NCI-H748 treated with DMSO at 0.1 percent for 48 hours (cell line): ENCODE data around the gene CHCHD6.

Experiments used
- DNase-seq: peaks from one replicate; lab custom pipeline; 2025; lab: John Stamatoyannopoulos, UW

The CHCHD6 gene

DNA sequence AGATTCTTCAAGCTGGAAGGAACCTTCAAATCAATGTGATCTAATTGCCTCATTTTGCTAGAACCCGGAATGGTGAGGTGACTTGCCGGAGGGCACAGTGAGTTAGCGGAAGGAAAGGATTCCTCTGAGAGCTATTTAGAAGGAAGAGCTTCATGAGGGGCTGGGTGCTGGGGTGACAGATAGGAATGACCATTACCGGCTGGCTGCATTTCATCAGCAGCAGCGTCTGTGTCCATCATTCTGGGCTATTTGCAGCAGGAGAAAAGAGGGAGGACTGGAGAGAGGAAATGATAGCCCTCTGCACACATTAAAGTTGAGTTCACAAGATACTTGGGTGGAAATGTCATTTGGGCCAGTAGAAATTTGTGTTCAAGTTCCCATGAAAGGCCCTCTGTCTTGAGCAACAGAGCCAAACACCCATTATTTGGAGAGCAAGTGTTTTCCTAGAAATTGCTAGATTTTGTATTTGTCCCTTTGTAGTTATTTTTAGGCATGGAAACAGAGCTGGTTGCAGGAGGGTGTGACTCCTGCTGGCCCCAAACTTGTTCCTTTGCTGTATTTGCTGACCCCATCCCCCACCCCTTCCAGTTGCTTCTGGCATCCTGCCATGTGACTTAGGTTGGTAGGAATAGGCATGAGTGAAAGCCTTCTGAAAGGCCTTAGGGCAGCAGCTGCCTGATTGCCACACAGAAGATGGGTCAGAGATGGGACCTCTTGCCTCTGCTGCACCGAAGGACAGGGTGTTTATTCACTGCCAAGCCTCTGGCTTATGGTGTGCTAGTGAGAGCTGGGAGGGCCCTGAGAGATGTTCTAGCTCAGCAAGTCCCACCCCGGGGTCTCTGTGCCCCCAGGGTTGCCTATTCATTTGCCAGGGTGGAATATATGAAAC, 191.4 kb downstream of the CHCHD6 start:
- DNase-seq = no peak

DNA sequence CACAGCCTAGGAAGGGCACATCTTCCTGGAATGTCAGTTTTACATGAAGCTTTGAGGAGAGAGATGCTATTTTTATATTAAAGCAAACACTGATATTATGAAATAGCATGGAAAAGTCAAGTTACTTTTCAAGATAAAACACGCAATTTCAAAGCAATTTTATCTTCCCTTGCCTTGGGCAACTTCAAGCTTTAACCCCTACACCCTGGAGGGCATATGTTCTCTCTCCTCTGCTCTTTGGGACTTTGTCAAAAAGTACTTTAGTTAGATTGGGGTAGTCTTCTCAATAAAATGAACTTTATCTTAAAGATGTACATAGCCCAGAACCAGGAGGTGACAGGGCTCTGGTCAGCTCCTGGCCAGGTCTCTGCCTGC, 192.0 kb downstream of the CHCHD6 start:
- no peak for DNase-seq

DNA sequence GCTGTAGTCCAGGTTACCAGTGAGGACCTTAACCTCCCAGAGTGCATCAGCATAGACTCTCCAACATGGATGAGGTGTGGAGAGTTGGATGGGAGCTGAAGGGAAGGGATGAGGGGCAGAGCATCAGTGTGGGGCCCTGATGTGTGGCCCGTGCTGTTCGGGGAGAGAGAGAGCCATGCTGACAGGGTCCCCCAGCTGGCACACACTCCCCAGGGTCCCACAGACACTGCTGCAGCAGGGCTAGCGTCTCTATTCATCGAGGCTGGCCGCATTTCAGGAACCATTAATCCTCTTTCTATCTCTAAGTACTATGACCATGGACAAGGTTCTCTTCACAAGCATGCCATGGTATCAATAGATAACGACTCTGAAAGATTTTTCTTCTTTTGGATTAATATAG, 192.9 kb downstream of the CHCHD6 start:
- no peak for DNase-seq

DNA sequence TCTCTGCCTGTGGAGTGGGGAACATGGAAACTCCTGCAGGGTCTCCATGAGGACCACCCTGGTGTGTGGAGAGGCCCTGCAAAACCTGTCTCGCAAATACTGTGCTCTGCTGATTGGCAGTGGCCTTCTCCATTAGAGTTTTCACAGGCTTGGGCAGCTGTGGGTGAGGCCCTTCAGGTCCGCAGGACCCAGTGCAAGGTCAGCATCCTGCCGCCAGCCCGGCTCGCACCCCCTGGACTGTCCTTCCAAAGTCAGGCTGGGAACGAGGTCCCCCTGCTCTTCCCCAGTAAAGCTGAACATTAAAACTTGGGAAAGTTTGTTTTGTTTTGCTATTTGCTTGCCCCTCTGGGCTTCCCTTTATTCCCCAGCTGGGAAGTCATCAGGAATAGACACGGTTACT, 193.9 kb downstream of the CHCHD6 start:
- DNase-seq = no peak

DNA sequence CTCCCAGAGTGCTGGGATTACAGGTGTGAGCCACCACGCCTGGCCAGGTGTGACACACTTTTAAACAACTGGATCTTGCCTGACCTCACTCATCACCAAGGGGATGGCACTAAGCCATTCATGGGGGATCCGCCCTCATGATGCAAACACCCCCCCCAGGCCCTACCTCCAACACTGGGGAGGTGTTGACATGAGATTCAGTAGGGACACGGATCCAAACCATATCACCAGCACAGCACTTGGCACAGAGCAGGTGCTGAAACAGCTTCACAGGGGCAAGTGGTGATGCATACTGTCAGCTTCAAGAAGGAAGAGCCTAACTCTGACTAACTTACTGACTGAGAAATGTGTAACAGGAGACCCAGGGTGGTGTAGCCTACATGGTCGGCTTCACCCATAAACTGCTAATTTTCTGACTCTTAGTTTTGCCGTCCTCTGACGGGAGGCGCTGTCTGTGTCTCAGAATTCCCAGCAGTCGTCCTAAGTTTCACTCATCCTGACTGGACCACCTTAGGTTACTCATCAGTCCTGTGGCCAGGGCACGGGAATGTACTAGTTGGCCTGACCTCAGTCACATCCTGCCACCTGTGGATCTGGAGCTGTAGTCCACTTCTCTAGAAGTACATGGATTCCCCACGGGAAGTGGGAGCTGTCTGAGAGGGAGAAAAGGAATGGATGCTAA, 197.0 kb downstream of the CHCHD6 start:
- DNase-seq = no peak

DNA sequence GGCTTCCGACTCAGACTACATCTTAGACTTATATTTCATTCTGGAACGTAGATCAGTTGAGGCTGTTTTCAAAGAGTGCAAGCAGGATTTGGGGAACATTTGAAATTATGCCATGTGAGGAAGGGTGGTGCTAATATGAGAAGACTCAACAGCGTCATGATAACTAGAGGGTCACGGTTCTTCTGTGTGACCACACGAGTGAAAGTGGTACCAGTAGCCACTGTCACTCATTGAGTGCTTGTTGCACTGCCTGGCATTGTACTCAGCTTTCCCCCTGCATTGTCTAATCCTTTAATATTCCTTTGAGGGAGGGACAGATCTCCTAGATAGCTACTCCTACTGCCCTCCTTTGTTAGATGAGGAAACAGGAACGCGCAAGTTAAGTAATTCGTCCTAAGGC, 197.6 kb downstream of the CHCHD6 start:
- DNase-seq = no peak

DNA sequence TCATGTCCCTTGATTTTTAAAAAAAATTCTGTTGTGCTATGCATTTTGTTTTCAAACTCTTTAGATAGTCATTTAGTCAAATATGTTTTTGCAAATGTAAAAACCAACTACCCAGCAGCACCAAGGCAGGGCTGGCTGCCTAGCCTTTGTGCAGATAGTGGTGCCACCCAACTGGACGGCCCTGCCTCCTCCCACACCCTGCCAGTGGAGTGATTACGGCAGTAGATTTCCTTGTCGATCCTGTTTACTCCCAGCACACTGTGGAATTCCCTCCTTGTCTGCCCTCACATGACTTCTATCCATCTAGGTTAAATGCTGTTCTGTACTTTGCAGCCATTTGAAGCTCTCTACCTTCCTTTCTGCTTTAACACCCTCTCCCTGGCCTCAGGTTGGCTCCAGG, 199.5 kb downstream of the CHCHD6 start:
- no peak for DNase-seq

DNA sequence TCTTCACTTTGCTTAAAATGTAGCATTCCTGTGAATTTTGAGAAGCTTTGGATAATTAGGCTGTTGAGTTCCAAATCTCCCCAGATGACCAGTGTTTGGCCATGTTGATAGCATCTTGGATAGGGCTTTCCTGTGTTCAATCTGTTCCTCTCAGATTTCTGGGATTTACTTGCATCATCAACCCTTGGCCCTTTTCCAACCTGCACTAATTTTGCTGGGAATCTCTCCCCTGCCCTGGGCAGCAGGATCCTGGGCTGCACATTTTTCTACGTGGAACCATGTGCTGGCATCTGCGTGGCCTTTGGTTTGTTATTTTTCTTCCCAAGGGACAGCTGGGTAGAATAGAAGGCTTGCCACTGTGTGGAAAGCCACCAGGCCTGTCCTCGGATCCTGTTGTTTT, 203.5 kb downstream of the CHCHD6 start:
- no peak for DNase-seq

DNA sequence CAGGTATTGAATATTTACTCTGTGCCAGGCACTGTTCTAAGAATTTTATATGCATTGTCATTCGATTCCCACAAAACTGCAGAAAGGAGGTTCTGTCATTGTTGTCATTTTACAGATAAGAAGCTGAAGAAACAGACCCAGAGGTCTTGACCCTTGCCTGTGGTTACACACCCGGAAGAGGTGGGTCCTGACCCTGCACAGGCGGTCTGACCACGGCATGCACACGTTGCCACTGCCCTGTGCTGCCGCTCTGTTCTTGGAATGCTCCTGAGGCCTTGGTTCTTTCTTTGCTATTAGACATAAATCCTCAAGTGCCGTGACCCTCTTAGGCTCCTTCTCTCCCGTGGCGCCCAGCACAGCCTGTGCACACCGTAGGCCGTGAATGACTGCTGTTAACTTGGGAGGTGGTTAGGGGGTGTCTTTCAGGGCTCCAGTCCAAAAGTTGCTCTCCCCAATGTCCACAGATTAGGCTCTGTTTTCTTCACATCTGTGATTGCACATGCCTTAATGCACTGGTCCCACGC, 204.8 kb downstream of the CHCHD6 start:
- DNase-seq = no peak

DNA sequence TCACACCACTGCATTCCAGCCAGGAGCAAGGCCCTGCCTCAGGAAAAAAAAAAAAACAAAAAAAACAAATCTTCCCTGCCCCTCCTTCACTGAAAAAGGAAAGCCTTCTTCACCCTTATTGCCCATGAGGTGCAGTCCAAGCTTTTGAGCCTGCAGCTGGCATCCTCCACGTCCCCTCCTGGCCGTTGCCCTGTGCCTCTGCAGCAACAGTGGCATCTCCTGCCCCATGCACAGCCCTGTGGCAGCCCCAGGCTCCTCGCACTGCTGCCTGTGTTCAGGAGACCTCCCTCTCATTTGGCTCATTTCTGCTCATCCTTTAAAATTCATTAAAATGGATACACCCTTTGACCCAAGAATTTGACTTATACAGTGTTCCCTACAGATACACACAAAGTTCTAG, 206.2 kb downstream of the CHCHD6 start:
- DNase-seq = no peak

DNA sequence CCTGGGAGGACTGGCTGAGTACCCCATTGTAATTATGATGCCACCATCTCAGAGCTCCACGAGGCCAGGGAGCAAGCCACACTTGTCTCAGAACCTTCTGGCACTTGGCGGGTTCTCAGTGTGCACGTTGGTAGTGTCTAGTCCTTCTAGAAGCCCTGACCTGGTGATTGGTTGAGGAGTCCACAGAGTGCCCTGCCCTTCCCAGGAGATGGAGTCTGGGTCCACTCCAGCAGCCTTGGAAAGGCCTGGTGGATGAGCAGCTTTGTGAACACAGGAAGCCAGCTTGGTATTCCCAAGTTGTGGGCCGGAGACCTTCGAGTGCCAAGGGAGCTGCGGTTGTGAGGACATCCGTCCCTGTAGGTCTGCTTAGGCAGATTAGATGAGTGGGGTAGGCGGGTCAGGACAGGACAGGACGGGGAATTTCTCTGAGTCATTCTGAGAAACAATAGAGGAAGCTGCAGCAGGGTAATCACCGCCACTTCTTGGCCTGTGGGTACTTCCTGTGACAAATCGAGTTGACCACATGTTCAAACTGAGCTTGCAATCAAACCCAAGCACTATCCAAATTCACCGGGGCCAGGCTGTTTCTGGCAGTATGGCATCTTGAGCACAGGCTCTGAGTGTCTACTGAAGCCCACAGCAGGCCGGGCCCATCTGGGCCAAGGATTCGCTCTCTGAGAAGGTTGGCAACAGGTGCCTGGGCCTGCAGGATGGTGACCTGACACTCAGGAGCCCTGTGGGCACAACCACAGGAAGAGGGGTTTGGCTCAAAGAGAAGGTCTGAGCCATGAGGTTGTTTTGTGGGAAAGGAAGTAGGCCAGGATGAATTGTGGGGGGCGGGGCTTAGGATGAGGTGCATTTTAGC, 207.4 kb downstream of the CHCHD6 start:
- DNase-seq = no peak

DNA sequence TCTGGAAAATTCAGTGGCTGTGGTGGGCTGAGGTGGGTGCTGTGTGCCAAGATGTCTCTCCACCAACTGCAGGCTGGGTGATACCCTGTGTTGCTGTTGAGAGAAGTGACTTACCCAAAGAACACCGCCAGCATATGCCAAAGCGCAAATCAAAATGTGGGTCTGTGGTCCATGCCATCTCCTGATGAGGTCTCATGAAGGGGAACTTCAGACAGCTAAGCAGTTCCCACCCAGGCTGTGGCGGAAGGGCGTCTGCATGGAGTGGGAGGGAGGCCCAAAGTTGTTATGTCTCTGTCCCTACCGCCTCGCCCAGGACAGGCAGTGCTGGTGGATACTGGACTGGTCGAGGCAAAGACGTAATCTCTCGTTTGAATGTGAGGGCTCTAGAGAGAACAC, 208.0 kb downstream of the CHCHD6 start:
- no peak for DNase-seq

DNA sequence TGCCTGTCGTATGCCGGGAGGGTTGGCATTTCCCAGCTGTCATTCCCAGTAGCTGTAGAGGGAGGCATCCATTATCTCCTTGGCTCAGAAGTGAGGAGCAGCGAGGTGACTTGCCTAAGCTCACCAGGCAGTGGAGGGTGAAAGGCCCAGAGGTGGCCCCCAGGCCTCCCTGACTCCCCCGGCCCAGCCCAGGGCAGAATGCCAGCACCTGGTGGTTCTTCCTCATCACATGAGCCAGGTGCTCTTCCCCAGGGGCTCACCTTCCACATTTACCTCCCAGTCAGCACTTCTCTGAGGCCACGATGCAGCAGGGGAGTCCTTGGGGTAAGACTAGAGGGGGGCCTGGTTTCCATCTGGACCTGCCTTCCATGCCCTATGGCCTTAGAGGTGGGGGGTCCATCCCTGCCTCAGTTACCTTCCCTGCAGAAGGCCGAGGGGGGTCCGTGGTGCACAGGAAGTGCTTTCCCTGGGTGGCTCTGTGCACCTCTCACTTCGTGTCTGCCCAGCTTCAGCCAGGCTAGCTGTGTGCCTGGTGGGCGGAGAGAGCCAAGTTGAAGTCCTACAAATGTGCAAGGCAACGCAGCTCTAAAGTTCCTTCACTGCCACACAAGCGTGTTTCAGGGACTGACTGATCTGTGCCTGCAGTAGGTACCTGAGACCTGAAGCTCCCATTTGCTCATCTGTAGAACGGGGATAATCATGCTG, 208.6 kb downstream of the CHCHD6 start:
- no peak for DNase-seq

DNA sequence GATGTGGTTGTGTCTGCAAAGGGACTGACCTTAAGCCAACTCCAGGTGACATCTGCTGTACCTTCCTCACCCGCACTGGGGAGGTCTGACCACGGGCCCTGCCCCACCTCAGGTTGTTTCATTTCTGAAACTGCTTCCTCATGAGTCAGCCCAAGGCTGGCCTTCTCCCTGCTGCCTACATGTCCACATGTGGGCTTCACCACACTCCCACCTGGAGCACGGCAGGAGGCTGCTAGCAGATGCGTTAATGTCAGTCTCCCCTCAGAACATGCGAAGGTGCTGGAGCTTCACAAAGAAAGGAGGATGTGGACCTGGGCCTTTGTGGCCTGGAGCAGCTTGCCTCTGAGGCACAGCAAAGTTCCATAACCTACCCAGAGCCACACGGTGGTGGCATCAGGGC, 209.5 kb downstream of the CHCHD6 start:
- no peak for DNase-seq

DNA sequence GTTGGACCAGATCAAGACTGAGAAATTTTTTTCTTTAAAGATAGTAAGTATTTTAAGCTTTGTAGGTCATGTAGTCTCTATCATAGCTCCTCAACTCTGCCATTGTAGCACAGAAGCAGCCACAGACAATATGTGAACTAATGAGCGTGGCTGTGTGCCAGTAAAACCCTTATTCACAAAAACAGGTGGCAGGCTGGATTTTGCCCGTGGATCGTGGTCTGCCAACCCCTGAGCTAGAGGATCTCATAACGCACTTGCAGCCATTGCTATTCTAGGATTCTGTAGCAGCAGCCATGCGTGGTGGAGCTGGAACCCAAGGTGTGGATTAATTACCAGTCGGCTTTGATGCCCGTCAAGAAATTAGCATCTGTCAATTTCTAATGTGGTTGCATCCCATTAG, 210.2 kb downstream of the CHCHD6 start:
- DNase-seq = no peak

DNA sequence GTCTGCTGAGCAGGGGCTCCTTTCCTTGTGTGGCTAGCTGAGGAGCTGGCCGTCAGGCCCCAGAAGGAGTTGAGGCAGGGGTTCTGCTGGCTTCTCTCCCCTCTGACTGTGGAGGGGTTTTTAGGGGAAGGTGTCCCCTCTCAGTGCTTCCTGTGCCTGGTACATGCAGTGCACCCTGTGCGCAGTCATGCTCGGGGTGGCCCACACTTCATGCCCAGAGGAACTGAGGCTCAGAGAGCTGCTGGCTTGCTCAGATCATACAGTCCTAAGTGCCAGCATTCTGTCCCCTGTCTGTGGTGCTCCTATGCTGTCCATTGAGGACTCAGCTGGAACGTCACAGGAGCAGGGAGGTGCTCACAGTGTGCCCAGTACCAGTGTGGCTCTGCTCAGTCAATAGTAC, 211.0 kb downstream of the CHCHD6 start:
- DNase-seq = no peak

DNA sequence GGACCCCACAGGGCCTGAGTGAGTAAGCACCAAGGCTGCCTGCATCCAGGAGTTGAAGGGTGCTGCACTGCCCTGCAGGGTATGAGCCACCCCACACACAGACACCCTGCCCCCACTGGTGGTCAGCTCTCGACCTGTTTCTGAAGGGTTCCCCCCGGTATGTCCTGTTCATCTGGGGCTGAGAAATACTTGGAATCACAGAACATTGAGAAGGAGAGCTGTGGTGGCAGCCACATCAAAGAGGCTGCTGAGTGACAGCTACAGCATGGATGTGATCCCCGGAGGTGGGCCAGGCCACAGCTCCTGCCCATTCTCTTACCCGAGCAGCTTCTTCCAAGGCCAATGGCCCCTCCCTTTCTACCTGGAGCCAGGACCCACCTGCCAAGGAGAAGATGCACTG, 212.5 kb downstream of the CHCHD6 start:
- DNase-seq = no peak

DNA sequence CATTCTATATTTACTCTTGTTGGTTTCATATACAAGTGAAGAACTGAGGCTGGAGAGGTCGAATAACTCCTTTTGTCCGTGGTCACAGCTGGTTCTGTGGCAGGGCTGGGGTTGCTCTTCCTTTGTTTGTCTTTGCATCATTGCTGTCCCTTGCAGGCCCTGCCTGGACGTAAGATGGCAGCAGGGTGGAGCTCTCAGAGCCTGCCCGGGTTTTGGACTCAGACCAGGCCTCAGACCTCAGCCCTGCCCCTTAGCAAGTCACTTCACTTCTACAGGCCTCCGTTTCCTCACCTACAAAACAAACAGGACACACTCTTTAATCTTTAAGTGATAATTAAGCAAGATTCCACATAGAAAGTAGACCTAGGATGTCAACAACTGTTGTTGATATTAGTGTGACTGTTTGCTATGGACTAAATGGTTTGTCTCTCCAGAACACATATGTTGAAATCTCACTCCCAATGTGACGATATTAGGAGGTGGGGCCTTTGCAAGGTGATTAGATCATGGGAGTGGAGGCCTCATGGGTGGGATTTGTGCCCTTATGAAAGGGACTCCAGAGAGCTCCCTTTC, 213.3 kb downstream of the CHCHD6 start:
- no peak for DNase-seq

DNA sequence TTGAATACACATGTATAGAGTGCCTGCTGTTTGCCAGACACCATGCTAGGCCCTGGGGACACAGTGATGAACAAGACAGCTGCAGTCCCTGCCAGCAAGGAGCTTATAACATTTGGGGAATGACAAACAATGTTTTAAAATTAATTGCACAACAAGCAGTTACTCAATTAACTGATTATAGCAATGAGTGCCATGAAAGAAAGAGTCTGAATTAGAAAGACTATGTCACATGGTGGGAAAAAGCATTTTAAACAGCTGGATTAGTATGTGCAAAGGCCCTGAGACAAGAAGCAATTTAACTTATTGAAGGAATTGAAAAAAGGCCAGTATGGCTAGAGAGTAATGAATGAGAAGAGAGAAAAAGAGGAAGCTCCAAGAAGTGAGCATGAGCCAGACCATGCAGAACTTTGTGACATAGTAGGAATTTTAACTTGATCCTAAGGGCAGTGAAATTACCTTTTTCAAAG, 214.3 kb downstream of the CHCHD6 start:
- DNase-seq = no peak

DNA sequence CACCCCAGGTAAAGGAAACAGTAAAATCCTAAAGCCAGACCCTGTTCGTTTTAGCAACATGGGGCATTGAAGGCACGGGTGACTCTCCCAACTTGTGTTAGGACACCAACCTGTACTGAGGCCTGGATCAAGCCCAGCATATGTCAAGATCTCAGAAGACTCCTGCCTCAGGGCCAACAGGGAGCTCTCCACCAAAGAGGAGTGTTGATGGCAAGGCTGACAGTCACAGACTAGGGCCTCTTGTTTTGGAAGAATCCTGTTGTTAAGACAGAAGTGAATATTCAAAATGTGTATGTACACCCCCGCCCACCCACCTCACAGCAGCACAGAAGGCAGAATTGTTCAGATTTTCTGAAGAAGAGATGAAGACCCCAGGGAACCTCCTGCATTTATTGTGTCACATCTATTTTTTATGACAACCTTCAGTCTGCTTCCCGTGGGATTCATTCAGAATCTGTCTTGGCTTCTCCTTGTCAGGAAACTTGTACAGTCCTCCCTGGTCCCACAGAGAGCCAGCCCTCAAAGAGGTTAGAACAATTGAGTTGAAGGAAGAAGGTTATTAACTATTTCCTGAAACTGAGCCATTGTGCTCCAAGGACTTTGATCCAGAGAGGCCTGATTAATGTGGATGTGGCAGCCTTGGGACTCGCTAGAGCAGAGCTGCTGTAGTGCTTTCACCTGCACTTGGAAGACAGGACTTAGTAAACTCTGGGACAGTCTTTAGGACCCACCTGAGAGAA, 217.2 kb downstream of the CHCHD6 start:
- DNase-seq = no peak

DNA sequence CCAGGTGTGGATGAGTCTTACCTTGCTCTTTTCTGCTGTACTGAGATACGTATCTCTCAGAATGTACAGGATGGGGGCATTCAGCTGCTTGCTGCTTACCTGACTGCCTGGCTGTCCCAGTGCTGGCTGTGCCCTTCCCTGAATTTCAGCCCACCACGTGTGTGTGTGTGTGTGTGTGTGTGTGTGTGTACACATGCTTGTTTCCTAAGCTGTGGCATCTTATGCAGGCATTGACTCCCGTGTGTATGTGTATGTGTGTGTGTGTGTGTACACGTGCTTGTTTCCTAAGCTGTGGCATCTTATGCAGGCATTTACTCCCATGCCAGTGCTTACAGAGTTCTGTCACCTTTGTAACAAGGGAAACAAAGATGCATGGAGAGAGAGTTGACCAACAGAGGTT, 218.4 kb downstream of the CHCHD6 start:
- no peak for DNase-seq
